ENCODE results near the gene HLA-B. TPM values are rescaled to one million over a fixed set of nuclear protein-coding genes. Genes with fewer than 3 reads are reported as not detected.

The HLA-B gene
- total RNA-seq, 2 donors from 2014 or later = 3,089 to 4,180 TPM

- ATAC-seq (replicated peaks) = no peak
- H3K9me3 Mint-ChIP-seq = no peaks in the 10 kb centered on the region
- H3K27me3 Mint-ChIP-seq = no peaks in the 10 kb centered on the region
- H3K36me3 Mint-ChIP-seq (ENCODE audit: low read depth) = peaks cover 60% of the 10 kb centered on the region
- peak overlapping the region; percentile 74 for H3K27ac Mint-ChIP-seq
- peak overlapping the region; percentile 87 for H3K4me3 Mint-ChIP-seq
- peaks cover 46% of the 10 kb centered on the region for H3K4me1 Mint-ChIP-seq
Observed at GRCh38 chr6:31352683-31353383, 4.1 kb downstream of the HLA-B start.

- Mint-ChIP-seq H3K4me1 (peaks cover 46% of the 10 kb centered on the region), H3K36me3 (ENCODE audit: low read depth) (peaks cover 57% of the 10 kb centered on the region), H3K27me3 (no peaks in the 10 kb centered on the region), H3K9me3 (no peaks in the 10 kb centered on the region), H3K4me3 (peak overlapping the region; percentile 87), H3K27ac (peak overlapping the region; percentile 74)
- peak; percentile 2 for ATAC-seq (replicated peaks)
Observed at GRCh38 chr6:31352310-31352682, 4.7 kb downstream of the HLA-B start.

- H3K9me3 Mint-ChIP-seq = no peaks in the 10 kb centered on the region
- H3K27ac Mint-ChIP-seq = peak overlapping the region; percentile 74
- H3K4me3 Mint-ChIP-seq = peak overlapping the region; percentile 87
- peaks cover 50% of the 10 kb centered on the region for H3K36me3 Mint-ChIP-seq (ENCODE audit: low read depth)
- no peaks in the 10 kb centered on the region for H3K27me3 Mint-ChIP-seq
- H3K4me1 Mint-ChIP-seq = peaks cover 46% of the 10 kb centered on the region
- peak; percentile 48 for ATAC-seq (replicated peaks)
Observed at GRCh38 chr6:31351401-31352309, 5.3 kb downstream of the HLA-B start.

- peak overlapping the region; percentile 21 for H3K4me3 Mint-ChIP-seq
Observed at GRCh38 chr6:31351033-31351380, 6.0 kb downstream of the HLA-B start.

GRCh38 chr6:31350196-31351032, 6.6 kb downstream of the HLA-B start:
- H3K27ac Mint-ChIP-seq = peak overlapping the region; percentile 65
- no peak overlapping the region for H3K4me3 Mint-ChIP-seq
- no peaks in the 10 kb centered on the region for H3K9me3 Mint-ChIP-seq
- H3K4me1 Mint-ChIP-seq = peaks cover 44% of the 10 kb centered on the region
- H3K36me3 Mint-ChIP-seq (ENCODE audit: low read depth) = peaks cover 38% of the 10 kb centered on the region
- ATAC-seq (replicated peaks) = no peak
- H3K27me3 Mint-ChIP-seq = no peaks in the 10 kb centered on the region

More at GRCh38 chr6:31351033-31351380, 6.0 kb downstream of the HLA-B start:
- Mint-ChIP-seq H3K36me3 (ENCODE audit: low read depth) (peaks cover 44% of the 10 kb centered on the region), H3K27me3 (no peaks in the 10 kb centered on the region), H3K4me1 (peaks cover 46% of the 10 kb centered on the region), H3K9me3 (no peaks in the 10 kb centered on the region), H3K27ac (peak overlapping the region; percentile 65)
- ATAC-seq (replicated peaks) = peak; percentile 8

- peaks cover 36% of the 10 kb centered on the region for H3K4me1 Mint-ChIP-seq
Observed at GRCh38 chr6:31349301-31349700, 7.7 kb downstream of the HLA-B start.

GRCh38 chr6:31345026-31345730, 11.8 kb downstream of the HLA-B start:
- H3K4me3 Mint-ChIP-seq = no peak overlapping the region
- H3K36me3 Mint-ChIP-seq (ENCODE audit: low read depth) = no peaks in the 10 kb centered on the region
- H3K4me1 Mint-ChIP-seq = peaks cover 6% of the 10 kb centered on the region
- H3K27ac Mint-ChIP-seq = no peak overlapping the region
- no peak for ATAC-seq (replicated peaks)
- H3K27me3 Mint-ChIP-seq = no peaks in the 10 kb centered on the region
- peaks cover 8% of the 10 kb centered on the region for H3K9me3 Mint-ChIP-seq

More at GRCh38 chr6:31349301-31349700, 7.7 kb downstream of the HLA-B start:
- H3K27ac Mint-ChIP-seq = peak overlapping the region; percentile 11
- H3K9me3 Mint-ChIP-seq = no peaks in the 10 kb centered on the region
- no peak for ATAC-seq (replicated peaks)
- H3K4me3 Mint-ChIP-seq = no peak overlapping the region
- no peaks in the 10 kb centered on the region for H3K27me3 Mint-ChIP-seq
- peaks cover 27% of the 10 kb centered on the region for H3K36me3 Mint-ChIP-seq (ENCODE audit: low read depth)

GRCh38 chr6:31340228-31340627, 16.8 kb downstream of the HLA-B start:
- no peaks in the 10 kb centered on the region for H3K4me1 Mint-ChIP-seq
- H3K4me3 Mint-ChIP-seq = no peak overlapping the region
- H3K27me3 Mint-ChIP-seq = no peaks in the 10 kb centered on the region
- peaks cover 34% of the 10 kb centered on the region for H3K9me3 Mint-ChIP-seq
- no peaks in the 10 kb centered on the region for H3K36me3 Mint-ChIP-seq (ENCODE audit: low read depth)
- no peak for ATAC-seq (replicated peaks)
- H3K27ac Mint-ChIP-seq = no peak overlapping the region

GRCh38 chr6:31339210-31339609, 17.8 kb downstream of the HLA-B start:
- Mint-ChIP-seq H3K27ac (no peak overlapping the region), H3K27me3 (no peaks in the 10 kb centered on the region), H3K4me1 (no peaks in the 10 kb centered on the region), H3K9me3 (peaks cover 40% of the 10 kb centered on the region), H3K4me3 (no peak overlapping the region), H3K36me3 (ENCODE audit: low read depth) (no peaks in the 10 kb centered on the region)
- no peak for ATAC-seq (replicated peaks)

- Mint-ChIP-seq H3K27me3 (no peaks in the 10 kb centered on the region), H3K27ac (peak overlapping the region; percentile 63), H3K36me3 (ENCODE audit: low read depth) (no peaks in the 10 kb centered on the region), H3K4me1 (peaks cover 7% of the 10 kb centered on the region), H3K9me3 (peaks cover 40% of the 10 kb centered on the region), H3K4me3 (no peak overlapping the region)
- no peak for ATAC-seq (replicated peaks)
Observed at GRCh38 chr6:31336896-31337496, 20.0 kb downstream of the HLA-B start.

- no peaks in the 10 kb centered on the region for H3K27me3 Mint-ChIP-seq
- peak overlapping the region; percentile 79 for H3K27ac Mint-ChIP-seq
- H3K9me3 Mint-ChIP-seq = peaks cover 32% of the 10 kb centered on the region
- peak; percentile 96 for ATAC-seq (replicated peaks)
- H3K4me1 Mint-ChIP-seq = peaks cover 7% of the 10 kb centered on the region
- H3K4me3 Mint-ChIP-seq = peak overlapping the region; percentile 46
- no peaks in the 10 kb centered on the region for H3K36me3 Mint-ChIP-seq (ENCODE audit: low read depth)
Observed at GRCh38 chr6:31332637-31333602, 24.1 kb downstream of the HLA-B start.

- no peak for ATAC-seq (replicated peaks)
- Mint-ChIP-seq H3K27ac (peak overlapping the region; percentile 44), H3K27me3 (peaks cover 5% of the 10 kb centered on the region), H3K36me3 (ENCODE audit: low read depth) (no peaks in the 10 kb centered on the region), H3K4me1 (peaks cover 7% of the 10 kb centered on the region), H3K4me3 (no peak overlapping the region), H3K9me3 (peaks cover 17% of the 10 kb centered on the region)
Observed at GRCh38 chr6:31328355-31328960, 28.5 kb downstream of the HLA-B start.

Data from activated T-helper 17 cell treated with anti-CD3 and anti-CD28 coated beads, Interleukin-2, amount 50 U/mL, for 72 hours (primary cell).